ENCODE measurements around the gene PRKN. TPM values are rescaled to one million over a fixed set of nuclear protein-coding genes. Genes with fewer than 3 reads are reported as not detected.
"Not testable (repeated sequence)": the region's sequence is repeated elsewhere in the genome, so short reads cannot be mapped to it uniquely, and the experiment has no call there.

The PRKN gene
- total and polyA plus RNA-seq, 4 experiments from 2014 or later, result 0.50 to 5.3 (median 2.9) TPM

- no peaks in the 10 kb centered on the region for H3K36me3 Mint-ChIP-seq
- Histone ChIP-seq H3K27ac (ENCODE audit: low read depth, low read length) (no peak overlapping the region), H3K9me3 (ENCODE audit: control insufficient read depth in 1 of 2, low read length in 2 of 2) (no peaks in the 10 kb centered on the region), H3K4me1 (ENCODE audit: insufficient read depth, low read length) (no peaks in the 10 kb centered on the region), H3K4me3 (ENCODE audit: low read length in 2 of 2) (no peak overlapping the region), H3K36me3 (ENCODE audit: insufficient read depth, low read length) (no peaks in the 10 kb centered on the region), H3K27me3 (ENCODE audit: insufficient read depth, low read length) (no peaks in the 10 kb centered on the region)
- peaks cover 1 to 4% of the 10 kb centered on the region in 2 donors for H3K27me3 Mint-ChIP-seq
- ChIA-PET POLR2A (ENCODE audit: partially characterized antibody) (no interaction called here), CTCF (ENCODE audit: partially characterized antibody) (no interaction called here)
- intact Hi-C loops (cut with micrococcal nuclease), result no loop called here
- H3K4me3 Mint-ChIP-seq, result no peak overlapping the region
- H3K27ac Mint-ChIP-seq, result no peak overlapping the region
- peaks cover 0 to 12% (median 3%) of the 10 kb centered on the region in 8 donors for H3K9me3 Mint-ChIP-seq
- H3K4me1 Mint-ChIP-seq, result peaks cover 0 to 2% (median 0%) of the 10 kb centered on the region in 4 donors
- no peak for DNase-seq
Observed at GRCh38 chr6:161511447-161512095, 1216.0 kb downstream of the PRKN start.

- no peaks in the 10 kb centered on the region for H3K27me3 ChIP-seq (ENCODE audit: insufficient read depth, low read length)
- CTCF ChIA-PET (ENCODE audit: partially characterized antibody), result no interaction called here
- peaks cover 7 to 8% of the 10 kb centered on the region in 2 donors for H3K27me3 Mint-ChIP-seq
- H3K27ac ChIP-seq (ENCODE audit: low read depth, low read length), result no peak overlapping the region
- no peak overlapping the region for H3K4me3 ChIP-seq (ENCODE audit: low read length in 2 of 2)
- peaks cover 0 to 14% (median 3%) of the 10 kb centered on the region in 8 donors for H3K9me3 Mint-ChIP-seq
- DNase-seq, result no peak
- no peaks in the 10 kb centered on the region for H3K36me3 ChIP-seq (ENCODE audit: insufficient read depth, low read length)
- POLR2A ChIA-PET (ENCODE audit: partially characterized antibody), result no interaction called here
- intact Hi-C loops (cut with micrococcal nuclease), result no loop called here
- H3K9me3 ChIP-seq (ENCODE audit: control insufficient read depth in 1 of 2, low read length in 2 of 2), result no peaks in the 10 kb centered on the region
- no peaks in the 10 kb centered on the region for H3K36me3 Mint-ChIP-seq
- H3K4me1 Mint-ChIP-seq, result peaks cover 0 to 2% (median 0%) of the 10 kb centered on the region in 4 donors
- H3K4me3 Mint-ChIP-seq, result no peak overlapping the region
- no peaks in the 10 kb centered on the region for H3K4me1 ChIP-seq (ENCODE audit: insufficient read depth, low read length)
- H3K27ac Mint-ChIP-seq, result no peak overlapping the region
Observed at GRCh38 chr6:161508341-161508740, 1219.2 kb downstream of the PRKN start.

GRCh38 chr6:161507375-161507774 is 1220.2 kb downstream of the PRKN start:
- Histone ChIP-seq H3K27me3 (ENCODE audit: insufficient read depth, low read length) (no peaks in the 10 kb centered on the region), H3K9me3 (ENCODE audit: control insufficient read depth in 1 of 2, low read length in 2 of 2) (no peaks in the 10 kb centered on the region), H3K4me3 (ENCODE audit: low read length in 2 of 2) (no peak overlapping the region), H3K27ac (ENCODE audit: low read depth, low read length) (no peak overlapping the region), H3K4me1 (ENCODE audit: insufficient read depth, low read length) (no peaks in the 10 kb centered on the region), H3K36me3 (ENCODE audit: insufficient read depth, low read length) (no peaks in the 10 kb centered on the region)
- no peak overlapping the region for H3K27ac Mint-ChIP-seq
- intact Hi-C loops (cut with micrococcal nuclease), result no loop called here
- peaks cover 2 to 14% (median 4%) of the 10 kb centered on the region in 8 donors for H3K9me3 Mint-ChIP-seq
- peaks cover 0 to 2% (median 0%) of the 10 kb centered on the region in 4 donors for H3K4me1 Mint-ChIP-seq
- ChIA-PET POLR2A (ENCODE audit: partially characterized antibody) (no interaction called here), CTCF (ENCODE audit: partially characterized antibody) (no interaction called here)
- H3K36me3 Mint-ChIP-seq, result no peaks in the 10 kb centered on the region
- peaks cover 7 to 11% of the 10 kb centered on the region in 2 donors for H3K27me3 Mint-ChIP-seq
- H3K4me3 Mint-ChIP-seq, result no peak overlapping the region
- no peak for DNase-seq

GRCh38 chr6:161503570-161503969 is 1224.0 kb downstream of the PRKN start:
- Histone ChIP-seq H3K36me3 (ENCODE audit: insufficient read depth, low read length) (no peaks in the 10 kb centered on the region), H3K27me3 (ENCODE audit: insufficient read depth, low read length) (no peaks in the 10 kb centered on the region), H3K9me3 (ENCODE audit: control insufficient read depth in 1 of 2, low read length in 2 of 2) (no peaks in the 10 kb centered on the region), H3K4me1 (ENCODE audit: insufficient read depth, low read length) (no peaks in the 10 kb centered on the region), H3K4me3 (ENCODE audit: low read length in 2 of 2) (no peak overlapping the region), H3K27ac (ENCODE audit: low read depth, low read length) (no peak overlapping the region)
- H3K36me3 Mint-ChIP-seq, result no peaks in the 10 kb centered on the region
- no peaks in the 10 kb centered on the region for H3K4me1 Mint-ChIP-seq
- CTCF ChIA-PET (ENCODE audit: partially characterized antibody), result no interaction called here
- H3K27me3 Mint-ChIP-seq, result peaks cover 7 to 11% of the 10 kb centered on the region in 2 donors
- H3K27ac Mint-ChIP-seq, result no peak overlapping the region
- no peak for DNase-seq
- intact Hi-C loops (cut with micrococcal nuclease), result no loop called here
- no peak overlapping the region for H3K4me3 Mint-ChIP-seq
- H3K9me3 Mint-ChIP-seq, result peaks cover 2 to 16% (median 5%) of the 10 kb centered on the region in 8 donors
- POLR2A ChIA-PET (ENCODE audit: partially characterized antibody), result no interaction called here

GRCh38 chr6:161498881-161499280 is 1228.7 kb downstream of the PRKN start:
- H3K9me3 Mint-ChIP-seq, result peaks cover 0 to 10% (median 1%) of the 10 kb centered on the region in 8 donors
- no peaks in the 10 kb centered on the region for H3K9me3 ChIP-seq (ENCODE audit: control insufficient read depth in 1 of 2, low read length in 2 of 2)
- H3K27ac Mint-ChIP-seq, result no peak overlapping the region
- no peaks in the 10 kb centered on the region for H3K4me1 Mint-ChIP-seq
- H3K36me3 ChIP-seq (ENCODE audit: insufficient read depth, low read length), result no peaks in the 10 kb centered on the region
- H3K27me3 Mint-ChIP-seq, result peaks cover under 1 to 4% of the 10 kb centered on the region in 2 donors
- no peaks in the 10 kb centered on the region for H3K36me3 Mint-ChIP-seq
- no peaks in the 10 kb centered on the region for H3K27me3 ChIP-seq (ENCODE audit: insufficient read depth, low read length)
- ChIA-PET CTCF (ENCODE audit: partially characterized antibody) (no interaction called here), POLR2A (ENCODE audit: partially characterized antibody) (no interaction called here)
- no peak overlapping the region for H3K4me3 Mint-ChIP-seq
- no peaks in the 10 kb centered on the region for H3K4me1 ChIP-seq (ENCODE audit: insufficient read depth, low read length)
- no peak overlapping the region for H3K27ac ChIP-seq (ENCODE audit: low read depth, low read length)
- H3K4me3 ChIP-seq (ENCODE audit: low read length in 2 of 2), result no peak overlapping the region
- intact Hi-C loops (cut with micrococcal nuclease), result no loop called here
- no peak for DNase-seq

- Mint-ChIP-seq H3K27me3 (peaks cover 0 to 4% of the 10 kb centered on the region in 2 donors), H3K36me3 (no peaks in the 10 kb centered on the region), H3K4me3 (no peak overlapping the region), H3K9me3 (peaks cover 0 to 10% (median 1%) of the 10 kb centered on the region in 8 donors), H3K4me1 (no peaks in the 10 kb centered on the region), H3K27ac (no peak overlapping the region)
- DNase-seq, result no peak
- CTCF ChIA-PET (ENCODE audit: partially characterized antibody), result no interaction called here
- Histone ChIP-seq H3K4me3 (ENCODE audit: low read length in 2 of 2) (no peak overlapping the region), H3K9me3 (ENCODE audit: control insufficient read depth in 1 of 2, low read length in 2 of 2) (no peaks in the 10 kb centered on the region), H3K36me3 (ENCODE audit: insufficient read depth, low read length) (no peaks in the 10 kb centered on the region), H3K27me3 (ENCODE audit: insufficient read depth, low read length) (no peaks in the 10 kb centered on the region), H3K4me1 (ENCODE audit: insufficient read depth, low read length) (no peaks in the 10 kb centered on the region), H3K27ac (ENCODE audit: low read depth, low read length) (no peak overlapping the region)
- intact Hi-C loops (cut with micrococcal nuclease), result no loop called here
- POLR2A ChIA-PET (ENCODE audit: partially characterized antibody), result no interaction called here
Observed at GRCh38 chr6:161498359-161498758, 1229.2 kb downstream of the PRKN start.

GRCh38 chr6:161496941-161497340 is 1230.6 kb downstream of the PRKN start:
- H3K27me3 Mint-ChIP-seq, result no peaks in the 10 kb centered on the region
- Histone ChIP-seq H3K36me3 (ENCODE audit: insufficient read depth, low read length) (no peaks in the 10 kb centered on the region), H3K4me1 (ENCODE audit: insufficient read depth, low read length) (no peaks in the 10 kb centered on the region), H3K27me3 (ENCODE audit: insufficient read depth, low read length) (no peaks in the 10 kb centered on the region), H3K9me3 (ENCODE audit: control insufficient read depth in 1 of 2, low read length in 2 of 2) (no peaks in the 10 kb centered on the region), H3K4me3 (ENCODE audit: low read length in 2 of 2) (no peak overlapping the region), H3K27ac (ENCODE audit: low read depth, low read length) (no peak overlapping the region)
- no peaks in the 10 kb centered on the region for H3K36me3 Mint-ChIP-seq
- ChIA-PET CTCF (ENCODE audit: partially characterized antibody) (no interaction called here), POLR2A (ENCODE audit: partially characterized antibody) (no interaction called here)
- DNase-seq, result no peak
- peaks cover 0 to 4% (median 0%) of the 10 kb centered on the region in 8 donors for H3K9me3 Mint-ChIP-seq
- H3K4me1 Mint-ChIP-seq, result no peaks in the 10 kb centered on the region
- no peak overlapping the region for H3K4me3 Mint-ChIP-seq
- H3K27ac Mint-ChIP-seq, result no peak overlapping the region
- intact Hi-C loops (cut with micrococcal nuclease), result no loop called here

GRCh38 chr6:161496271-161496670 is 1231.3 kb downstream of the PRKN start:
- POLR2A ChIA-PET (ENCODE audit: partially characterized antibody); CTCF ChIA-PET (ENCODE audit: partially characterized antibody); H3K36me3 Mint-ChIP-seq; H3K9me3 ChIP-seq (ENCODE audit: control insufficient read depth in 1 of 2, low read length in 2 of 2); H3K36me3 ChIP-seq (ENCODE audit: insufficient read depth, low read length); H3K4me3 Mint-ChIP-seq; DNase-seq; H3K4me1 Mint-ChIP-seq; H3K27me3 Mint-ChIP-seq; H3K27me3 ChIP-seq (ENCODE audit: insufficient read depth, low read length); H3K9me3 Mint-ChIP-seq; H3K4me3 ChIP-seq (ENCODE audit: low read length in 2 of 2); H3K27ac ChIP-seq (ENCODE audit: low read depth, low read length); H3K27ac Mint-ChIP-seq; intact Hi-C loops (cut with micrococcal nuclease); H3K4me1 ChIP-seq (ENCODE audit: insufficient read depth, low read length): not testable (repeated sequence)
